Measurements from ENCODE around the gene TBATA. TPM values are rescaled to one million over a fixed set of nuclear protein-coding genes. Genes with fewer than 3 reads are reported as not detected.

TBATA gene, protein sequence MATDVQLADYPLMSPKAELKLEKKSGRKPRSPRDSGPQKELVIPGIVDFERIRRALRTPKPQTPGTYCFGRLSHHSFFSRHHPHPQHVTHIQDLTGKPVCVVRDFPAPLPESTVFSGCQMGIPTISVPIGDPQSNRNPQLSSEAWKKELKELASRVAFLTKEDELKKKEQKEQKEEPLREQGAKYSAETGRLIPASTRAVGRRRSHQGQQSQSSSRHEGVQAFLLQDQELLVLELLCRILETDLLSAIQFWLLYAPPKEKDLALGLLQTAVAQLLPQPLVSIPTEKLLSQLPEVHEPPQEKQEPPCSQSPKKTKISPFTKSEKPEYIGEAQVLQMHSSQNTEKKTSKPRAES
- not detected in 5 replicates for total RNA-seq (2022; extraction: Qiagen RNA extraction; ENCODE audit: low read depth)

DNA sequence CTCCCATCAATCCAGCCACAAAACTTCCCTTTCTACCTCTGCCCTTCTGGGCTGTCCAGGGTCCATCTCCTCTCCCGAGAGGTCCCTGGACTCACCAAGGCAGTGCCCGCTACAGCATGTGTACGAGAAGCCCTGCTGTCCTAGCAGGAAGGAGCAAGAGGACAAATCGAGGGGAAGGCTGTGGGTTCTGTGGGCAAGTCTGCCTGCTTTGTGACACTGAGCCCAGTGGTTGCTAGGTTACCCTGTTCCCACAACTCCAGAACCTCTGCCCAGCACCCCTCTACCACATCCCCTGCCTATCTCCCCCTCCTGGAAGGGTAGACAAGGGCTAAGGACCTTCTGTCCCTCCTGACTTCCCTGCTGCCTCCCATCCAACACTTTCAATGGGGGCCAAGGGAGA, at the start of gene TBATA:
Gene TBATA, minus strand, starts transcription at position 188 of the 400 bp plus-strand sequence. CDS start 1,998 bp downstream, outside the sequence.

GRCh38 chr10:70815504-70816219, 30.5 kb upstream of the TBATA start, which contains the start of gene SGPL1:
Gene SGPL1, plus strand, starts transcription at chr10:70815948. Its CDS starts 906 bp downstream, at chr10:70816854.

Other genes with a start within 250 kb of the TBATA start
- gene PRF1, start 182.6 kb downstream of the TBATA start, total RNA-seq (2022; extraction: Qiagen RNA extraction; ENCODE audit: low read depth), result not detected in 5 replicates
- gene ADAMTS14, start 112.9 kb downstream of the TBATA start, total RNA-seq (2022; extraction: Qiagen RNA extraction; ENCODE audit: low read depth), result 0.08 to 0.11 TPM (median 0.08 TPM) in 5 replicates
- 27.6 to 34.0 TPM (median 33.4 TPM) in 5 replicates for gene SGPL1, start 30.6 kb upstream of the TBATA start, total RNA-seq (2022; extraction: Qiagen RNA extraction; ENCODE audit: low read depth)
- gene PCBD1, start 103.2 kb upstream of the TBATA start, total RNA-seq (2022; extraction: Qiagen RNA extraction; ENCODE audit: low read depth), result 210 to 248 TPM (median 228 TPM) in 5 replicates